Fibroblast of skin of left quadriceps (primary cell): ENCODE measurements around the gene GZF1.
"Not testable (repeated sequence)": the region's sequence is repeated elsewhere in the genome, so short reads cannot be mapped to it uniquely, and the experiment has no call there.

Source experiments
- DNase-seq, 2 experiments: peaks; one replicate each; pipeline ENCODE4 v3.0.0-alpha.2; 2013; ENCODE audit warnings: low read depth in 2 of 2

GZF1 gene

DNA sequence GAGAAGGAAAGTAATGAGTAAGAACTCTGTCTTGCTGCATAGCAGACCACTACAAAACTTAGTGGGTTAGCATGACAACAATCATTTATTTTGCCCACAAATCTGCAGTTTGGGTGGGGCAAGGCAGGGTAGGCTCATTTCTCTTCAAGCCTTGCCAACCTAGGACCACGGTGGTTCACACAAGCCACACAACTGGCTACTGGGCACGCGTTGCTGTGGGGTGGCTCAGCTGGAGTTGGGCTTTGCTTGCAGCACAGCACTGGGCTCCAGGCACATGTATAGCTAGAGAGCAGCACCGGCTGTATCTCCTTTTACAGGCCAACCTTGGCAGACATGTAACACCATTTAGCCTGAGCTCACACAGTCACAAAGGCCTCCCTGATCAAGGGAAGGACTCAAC, 16.0 kb upstream of the GZF1 start:
- DNase-seq = no peak

DNA sequence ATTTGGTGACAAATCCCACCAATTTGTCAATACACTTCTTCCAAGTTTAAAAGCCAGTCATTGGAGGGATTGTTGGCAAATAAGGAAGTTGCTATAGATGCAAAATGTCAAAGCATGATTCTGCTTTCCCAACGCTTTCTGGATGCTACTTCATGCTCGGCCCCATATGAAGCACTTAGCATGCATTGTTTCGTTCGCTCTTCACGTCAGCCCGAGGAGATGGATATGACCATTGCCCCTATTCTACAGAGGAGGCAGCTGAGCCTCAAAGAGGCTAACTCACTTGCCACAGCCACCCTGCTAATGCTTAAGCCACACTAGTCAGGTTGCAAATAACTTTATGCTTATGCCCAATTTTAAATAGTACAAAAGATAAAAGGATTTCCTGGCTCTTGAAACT, 14.2 kb upstream of the GZF1 start:
- DNase-seq = no peak

DNA sequence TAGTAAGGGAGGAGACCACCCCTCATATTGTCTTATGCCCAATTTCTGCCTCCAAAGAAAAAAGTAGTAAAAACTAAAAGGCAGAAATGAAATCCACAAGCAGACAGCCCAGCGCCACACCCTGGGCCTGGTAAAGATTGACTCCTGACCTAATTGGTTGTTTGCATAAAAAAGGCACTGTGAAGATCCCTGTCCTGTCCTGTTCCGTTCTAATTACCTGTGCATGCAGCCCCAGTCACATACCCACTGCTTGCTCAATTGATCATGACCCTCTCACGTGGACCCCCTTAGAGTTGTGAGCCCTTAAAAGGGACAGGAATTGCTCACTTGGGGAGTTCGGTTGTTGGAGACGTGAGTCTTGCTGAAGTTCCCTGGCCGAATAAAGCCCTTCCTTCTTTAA, 13.5 kb upstream of the GZF1 start:
- DNase-seq = not testable (repeated sequence)

DNA sequence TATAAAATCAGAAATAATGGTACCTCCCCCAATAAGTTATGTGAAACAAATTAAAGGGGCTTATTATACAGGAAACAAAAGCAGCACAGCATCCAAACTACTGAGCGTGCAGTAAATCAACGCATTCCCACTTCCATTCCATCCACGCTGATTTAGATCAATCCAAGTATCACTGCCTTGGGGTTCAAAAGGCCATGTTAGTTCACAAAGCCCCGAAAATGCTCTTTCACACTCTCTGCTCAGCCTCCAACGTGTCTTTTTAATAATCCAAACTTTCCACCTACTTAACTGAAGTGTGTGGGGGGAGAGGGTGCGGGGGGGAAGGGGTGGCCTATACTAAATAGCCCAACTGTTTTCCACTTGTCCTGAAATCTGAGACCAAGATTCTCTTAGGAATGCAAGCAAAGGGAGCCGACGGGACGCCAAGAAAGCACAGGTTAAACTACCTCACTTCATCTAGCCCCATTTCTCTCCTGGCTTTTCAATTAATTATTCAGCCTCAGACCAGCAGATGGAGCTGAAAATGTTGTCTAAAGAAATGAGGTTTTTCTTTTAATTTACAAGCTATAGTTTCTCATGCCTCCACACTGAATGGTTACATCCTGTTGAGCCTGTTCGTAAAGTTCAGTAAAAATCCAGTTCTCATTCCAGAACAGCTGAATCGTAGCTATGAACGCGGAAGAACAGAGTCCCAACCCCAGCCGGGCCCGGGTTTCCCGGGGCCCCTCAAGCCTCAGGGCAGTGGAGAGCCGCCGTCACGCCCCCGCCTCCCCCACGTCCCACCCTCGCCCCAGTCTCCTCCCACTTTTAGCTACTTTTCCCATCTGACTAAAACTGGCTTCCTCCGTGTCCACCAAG, 12.4 kb upstream of the GZF1 start:
- DNase-seq = peak in 1 of 2 experiments; percentile 41

DNA sequence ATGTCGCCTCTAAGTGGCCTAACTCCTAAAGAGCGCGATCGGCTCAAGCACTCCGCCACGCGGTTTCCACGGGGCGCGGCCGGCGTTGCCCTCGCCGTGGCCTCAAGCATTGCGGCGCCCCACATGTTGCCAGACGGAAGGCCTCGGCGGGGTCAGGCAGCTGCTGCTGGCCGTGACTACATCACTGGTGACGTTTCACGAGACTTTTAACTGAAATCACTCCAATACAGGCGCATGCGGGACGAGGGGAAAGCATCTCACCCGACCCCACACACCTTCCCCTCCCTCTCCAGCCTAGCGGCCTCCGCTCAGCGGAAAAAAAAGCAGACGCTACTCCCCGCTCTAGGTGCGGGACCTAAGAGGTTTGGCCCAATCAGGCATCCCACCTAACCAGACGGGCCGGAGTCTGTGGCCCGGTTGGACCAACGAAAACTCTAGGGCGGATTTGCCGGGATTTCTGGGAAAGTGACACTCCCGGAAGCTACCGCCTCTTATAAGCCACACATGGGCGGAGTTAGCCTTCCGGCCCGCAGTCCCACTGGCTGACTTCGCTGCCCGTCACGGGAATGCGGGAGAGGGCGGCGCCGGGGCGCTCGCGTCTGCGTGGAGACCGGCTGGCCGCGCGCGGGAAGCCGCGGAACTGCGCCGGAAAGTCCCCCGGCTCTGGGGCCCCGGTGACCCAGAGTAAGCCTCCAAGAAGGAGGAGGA, 11.6 kb upstream of the GZF1 start, which contains the start of gene NXT1:
Gene NXT1, plus strand, starts transcription at position 596 of the 708 bp plus-strand sequence. CDS start 3,251 bp downstream, outside the sequence.
- DNase-seq = peak; percentile 98

DNA sequence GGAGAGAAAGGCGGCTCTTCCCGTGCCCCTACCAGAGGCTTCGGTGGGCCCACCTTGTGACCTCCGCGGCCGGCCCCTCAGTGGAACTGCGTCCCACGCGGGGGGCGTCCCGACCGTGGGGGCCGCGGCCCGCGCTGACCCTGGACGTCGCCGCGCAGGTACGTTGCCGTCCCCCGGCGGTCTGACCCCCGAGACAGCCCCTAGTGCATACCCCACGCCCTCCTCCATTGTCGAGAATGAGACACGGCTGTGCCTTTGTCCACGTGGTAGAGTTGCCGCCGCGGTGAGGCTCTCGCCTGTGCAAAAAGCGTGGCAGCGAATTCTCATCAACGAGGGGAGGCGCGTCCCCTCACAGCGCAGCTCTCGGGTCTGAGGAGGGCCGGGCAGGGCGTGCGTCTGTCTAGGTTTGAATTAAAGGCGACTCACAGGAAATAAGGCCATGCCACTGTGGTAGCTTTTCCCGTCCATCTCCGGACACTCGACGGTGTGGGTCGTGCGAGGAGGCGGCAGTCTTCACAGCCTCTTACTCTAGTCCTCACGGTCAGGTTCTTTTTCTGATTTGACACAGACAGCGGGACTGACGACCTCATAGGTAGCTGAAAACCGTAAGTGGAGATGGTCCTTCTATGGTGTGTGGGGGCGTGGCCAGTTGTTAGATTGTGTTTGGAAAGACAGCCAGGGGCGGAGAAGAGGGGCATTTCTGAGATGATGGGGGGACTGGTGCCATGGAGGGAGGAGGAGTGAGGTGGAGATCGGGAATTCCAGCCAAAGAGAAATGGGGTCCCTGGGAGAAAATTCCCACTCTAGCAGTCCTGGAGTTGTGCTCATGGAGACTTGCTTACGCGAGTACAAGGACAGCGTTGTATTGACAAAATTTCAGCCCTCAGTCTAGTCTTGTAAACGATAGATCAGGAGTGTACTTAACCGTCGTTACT, 10.8 kb upstream of the GZF1 start:
- DNase-seq = no peak

DNA sequence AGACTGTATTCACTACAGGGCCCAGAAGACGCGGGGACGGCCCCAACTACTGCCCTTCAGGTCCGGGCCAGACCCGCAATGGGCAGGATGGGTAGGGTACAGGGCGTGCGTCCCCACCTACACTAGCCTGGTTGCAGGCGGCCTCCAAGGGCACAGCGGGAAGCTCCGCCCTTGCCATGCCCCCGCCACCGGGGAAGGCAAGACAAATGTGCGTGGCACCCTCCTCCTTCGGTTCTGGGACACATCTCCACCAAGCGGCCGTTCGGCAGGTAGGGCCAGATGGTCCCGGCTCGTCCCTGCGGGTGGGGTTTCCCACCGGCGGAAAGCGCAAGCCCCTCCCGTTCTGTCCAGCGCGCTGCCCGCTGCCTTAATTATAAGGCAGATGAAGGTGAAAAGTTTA, 5.8 kb upstream of the GZF1 start:
- DNase-seq = no peak

DNA sequence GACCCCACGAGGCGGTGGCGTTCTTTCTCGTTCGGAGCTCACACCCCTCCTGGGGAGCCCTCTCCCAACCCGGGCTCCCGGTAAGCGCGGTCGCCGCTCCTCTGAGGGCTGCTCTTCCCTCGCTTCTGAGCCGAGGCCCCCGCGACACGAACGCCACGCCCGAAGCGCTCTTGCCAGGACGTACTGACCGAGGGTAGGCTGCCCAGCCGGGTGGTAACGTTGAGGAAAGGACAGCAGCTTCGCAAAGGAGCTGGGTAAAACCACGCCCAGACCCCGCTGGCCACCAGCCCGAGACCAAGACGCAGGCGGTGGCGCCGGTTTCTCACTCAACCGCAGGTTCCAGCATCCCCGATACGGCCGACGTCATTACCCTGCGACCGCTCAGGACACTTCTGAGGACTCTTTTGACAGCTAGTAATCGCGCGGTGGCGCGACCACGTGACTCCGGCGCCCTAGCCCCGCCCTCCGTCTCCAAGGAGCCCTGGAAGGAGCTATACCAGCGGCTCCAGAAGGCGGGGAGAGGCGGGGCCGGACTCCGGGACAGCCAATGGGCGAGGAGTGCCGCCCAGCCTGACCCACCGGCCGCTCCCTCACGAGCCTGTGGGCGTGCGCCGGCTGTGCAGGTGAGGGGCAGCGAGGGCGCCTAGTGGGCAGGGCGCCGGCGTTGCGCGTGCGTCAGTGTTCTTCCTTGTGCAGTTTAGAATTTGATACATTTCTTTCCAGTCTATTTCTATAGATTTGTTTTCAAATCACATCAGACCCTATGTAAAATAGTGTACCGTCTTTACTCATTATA, 4.0 kb upstream of the GZF1 start:
- DNase-seq = peak; percentile 99

DNA sequence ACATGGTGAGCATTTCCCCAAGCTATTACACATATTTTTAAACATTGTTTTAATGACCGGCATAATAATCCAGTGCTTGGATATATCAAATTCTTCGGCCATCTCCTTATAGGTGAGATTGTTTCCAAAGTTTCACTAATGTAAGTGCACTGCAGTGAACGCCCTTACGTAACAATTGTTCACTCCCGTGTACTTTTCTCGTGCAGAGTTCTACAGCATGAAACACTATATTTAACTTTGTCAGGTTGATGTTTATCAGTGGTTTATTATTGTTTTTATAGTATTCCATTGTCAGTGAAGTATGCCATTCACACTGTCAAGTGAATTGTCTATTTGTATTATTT, 3.4 kb upstream of the GZF1 start:
- DNase-seq = no peak

DNA sequence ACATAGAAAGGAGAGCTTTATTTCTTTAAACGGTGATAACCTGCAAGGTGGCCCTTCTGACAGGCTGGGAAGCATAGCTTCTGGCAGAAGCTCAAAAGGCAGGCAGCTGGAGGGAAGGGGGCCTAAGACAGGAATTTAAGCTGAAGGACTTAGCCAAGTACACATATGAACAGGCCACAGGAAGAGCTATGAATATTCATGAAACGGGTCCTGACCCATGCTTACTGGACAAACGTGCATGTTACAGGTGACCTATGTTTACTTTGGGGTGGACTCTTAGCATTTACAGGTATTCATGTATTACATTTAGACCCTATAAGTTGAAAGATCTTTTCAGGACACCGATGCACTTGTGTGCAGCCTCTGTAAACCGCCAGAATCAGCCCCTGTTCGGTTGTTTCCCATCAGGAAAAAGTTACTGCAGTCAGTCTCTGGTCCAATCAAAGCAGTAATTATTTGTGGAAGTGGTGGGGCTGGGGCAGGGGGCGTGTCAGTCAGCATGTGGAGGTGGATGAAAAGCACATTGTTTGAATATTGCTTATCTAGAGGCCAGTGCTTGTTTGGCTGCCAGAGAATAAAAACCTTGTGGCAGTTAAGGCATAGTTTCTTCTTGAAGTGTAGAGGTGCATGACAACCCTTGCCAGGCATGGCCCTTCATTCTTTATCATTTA, 2.9 kb upstream of the GZF1 start:
- no peak for DNase-seq

DNA sequence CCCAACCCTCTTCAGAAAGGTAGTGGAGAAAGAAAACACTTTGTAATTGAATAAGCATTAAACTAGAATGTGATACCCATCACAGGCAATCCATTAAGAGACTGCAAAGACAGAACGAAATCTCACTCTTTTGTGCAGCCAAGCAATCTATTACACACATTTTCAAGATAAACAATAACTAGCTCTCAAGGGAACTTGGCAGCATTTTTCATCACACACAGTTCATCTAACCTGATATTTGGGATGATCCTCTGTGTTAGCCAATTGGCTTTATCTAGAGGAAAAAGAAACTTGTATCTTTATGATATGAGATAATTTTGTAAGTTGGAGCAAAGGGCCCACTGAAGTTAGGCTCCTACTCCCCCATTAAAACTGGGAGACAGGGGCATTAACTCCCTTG, 1.5 kb upstream of the GZF1 start:
- no peak for DNase-seq

DNA sequence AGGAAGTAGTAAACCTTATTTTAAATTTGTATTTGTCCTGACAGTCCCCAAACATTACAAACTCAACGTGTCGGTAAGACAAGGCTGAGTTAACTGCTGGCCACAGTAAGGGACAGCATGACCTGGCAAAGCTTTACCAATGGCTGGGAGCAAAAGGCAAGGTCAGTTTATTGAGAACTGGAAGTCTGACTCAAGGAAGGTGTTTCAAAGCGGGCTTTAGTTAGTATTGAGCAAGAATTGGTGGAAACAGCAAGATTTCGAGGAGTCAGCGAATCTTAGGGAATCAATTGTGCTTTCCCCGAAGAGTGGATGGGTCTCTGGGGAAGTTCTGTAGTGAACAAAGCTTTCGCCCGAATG, 885 bp upstream of the GZF1 start:
- no peak for DNase-seq

DNA sequence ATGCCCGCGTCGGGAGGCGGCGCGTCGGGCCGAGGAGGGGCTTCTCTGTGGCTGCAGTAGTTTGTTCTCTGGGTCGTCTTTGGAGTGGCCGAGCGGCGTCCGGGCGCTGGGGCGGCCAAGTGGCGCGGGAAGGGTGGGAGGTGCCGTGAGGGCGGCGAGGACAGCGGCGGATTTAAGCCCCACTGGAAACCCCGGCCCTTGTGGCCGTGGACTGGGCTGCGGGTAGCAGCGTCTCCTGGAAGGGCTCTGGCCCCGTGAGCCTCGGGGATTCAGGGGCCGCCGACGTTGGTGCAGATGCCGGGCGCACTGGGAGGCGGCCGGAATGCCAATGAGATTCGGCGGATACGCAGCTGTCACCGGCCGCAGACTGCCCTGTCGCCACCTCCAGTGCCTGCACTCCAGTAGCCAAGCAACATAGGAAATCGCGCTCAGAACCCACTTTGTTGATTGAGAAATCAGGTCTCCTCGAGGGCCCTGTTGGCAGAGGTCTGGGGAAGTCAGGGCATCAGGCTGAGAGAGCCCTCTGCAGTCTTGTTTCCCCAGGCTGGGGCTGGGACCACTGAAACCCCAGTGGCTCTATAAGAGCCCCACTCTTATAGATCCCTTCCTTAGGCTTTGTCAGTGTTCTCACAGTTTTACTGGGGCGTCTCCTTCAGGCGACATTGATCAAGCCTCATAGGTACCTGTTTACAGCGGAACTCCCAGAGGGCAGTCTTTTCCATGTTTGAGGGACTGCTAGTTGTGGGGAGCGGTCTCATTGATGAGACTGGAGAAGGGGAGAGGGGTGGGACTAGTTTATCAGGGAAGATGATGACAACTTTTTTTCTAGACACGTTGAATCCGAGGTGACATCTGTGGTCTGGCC, 642 bp downstream of the GZF1 start:
- no peak for DNase-seq

DNA sequence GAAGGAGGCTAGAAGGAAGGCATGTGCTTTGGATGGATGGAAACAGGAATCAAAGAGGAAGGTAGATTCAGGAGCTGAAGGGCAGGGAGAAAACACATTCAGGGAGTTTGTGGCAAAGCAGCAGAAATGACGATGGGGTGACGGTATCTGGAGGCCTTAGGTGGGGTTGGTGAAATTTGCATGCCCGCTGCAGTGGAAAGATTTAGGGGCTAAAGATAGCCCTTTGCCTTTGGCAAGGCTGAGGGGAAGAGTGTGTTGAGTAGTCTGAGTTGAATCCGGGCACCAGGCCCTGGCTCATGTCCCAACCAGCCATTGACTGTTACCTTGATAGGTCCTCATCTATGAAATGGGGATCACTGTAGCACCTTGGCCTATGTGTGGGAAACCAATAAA, 1.3 kb downstream of the GZF1 start:
- DNase-seq = no peak

DNA sequence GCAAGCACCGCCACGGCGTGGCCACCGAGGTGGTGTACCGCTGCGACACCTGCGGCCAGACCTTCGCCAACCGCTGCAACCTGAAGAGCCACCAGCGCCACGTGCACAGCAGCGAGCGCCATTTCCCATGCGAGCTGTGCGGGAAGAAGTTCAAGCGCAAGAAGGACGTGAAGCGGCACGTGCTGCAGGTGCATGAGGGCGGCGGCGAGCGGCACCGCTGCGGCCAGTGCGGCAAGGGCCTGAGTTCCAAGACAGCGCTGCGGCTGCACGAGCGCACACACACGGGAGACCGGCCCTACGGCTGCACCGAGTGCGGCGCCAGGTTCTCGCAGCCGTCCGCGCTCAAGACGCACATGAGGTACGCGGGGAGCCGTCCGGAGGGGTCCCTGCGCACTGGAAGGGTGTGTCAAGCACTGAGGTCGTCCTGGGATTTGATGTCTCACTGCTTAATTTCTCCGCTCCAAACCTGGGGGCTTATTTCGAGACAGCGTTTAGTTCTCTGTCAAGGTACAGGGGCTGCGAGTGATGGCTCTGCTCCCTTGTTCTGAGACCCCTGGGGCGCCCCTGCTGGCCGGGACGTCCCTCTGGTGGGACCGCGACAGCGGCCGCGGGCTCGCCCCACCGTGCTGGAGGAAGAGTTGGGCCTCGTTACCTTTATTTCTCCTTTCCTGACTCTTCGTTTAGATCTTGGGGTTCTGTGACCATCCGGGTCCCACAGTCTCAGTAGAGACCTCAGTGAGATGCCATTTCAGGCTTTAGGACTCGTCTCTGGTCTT, 3.6 kb downstream of the GZF1 start:
- DNase-seq = no peak

DNA sequence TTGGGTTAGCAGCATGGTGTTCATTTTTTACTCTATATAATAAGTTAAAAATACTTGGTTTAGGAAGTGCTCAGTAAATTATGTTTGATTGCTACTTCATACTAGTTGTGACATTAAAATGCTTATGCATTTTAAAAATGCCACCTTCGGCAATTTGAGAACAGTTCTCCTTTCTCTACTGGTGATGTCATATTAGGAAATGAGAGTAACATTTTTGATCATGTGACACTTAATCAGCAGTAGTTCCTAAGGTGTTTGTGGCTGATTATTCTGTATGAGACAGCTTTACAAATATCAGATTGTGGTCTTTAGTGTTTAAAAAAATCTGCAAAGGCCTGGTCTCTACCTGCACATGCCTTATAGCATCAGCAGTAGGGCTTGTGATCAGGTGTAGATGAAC, 4.4 kb downstream of the GZF1 start:
- DNase-seq = no peak

DNA sequence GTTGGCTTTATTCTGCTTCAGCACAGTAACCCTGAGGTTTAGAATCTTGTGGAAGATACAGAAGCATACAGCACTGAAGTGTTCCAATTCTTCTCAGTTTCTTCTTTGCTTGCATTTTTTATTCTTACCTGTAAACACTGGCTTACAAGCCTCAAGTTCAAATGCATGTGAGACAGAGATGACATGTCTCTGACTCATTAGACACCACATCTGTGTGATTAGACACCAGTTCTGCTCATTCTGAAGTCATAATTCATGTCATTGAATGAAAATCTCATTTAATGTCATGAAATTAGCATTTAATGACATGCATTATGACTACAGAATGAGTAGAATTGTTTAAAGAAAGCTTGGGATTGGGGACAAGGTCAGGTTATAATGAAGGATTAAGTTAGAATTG, 5.8 kb downstream of the GZF1 start:
- no peak for DNase-seq

DNA sequence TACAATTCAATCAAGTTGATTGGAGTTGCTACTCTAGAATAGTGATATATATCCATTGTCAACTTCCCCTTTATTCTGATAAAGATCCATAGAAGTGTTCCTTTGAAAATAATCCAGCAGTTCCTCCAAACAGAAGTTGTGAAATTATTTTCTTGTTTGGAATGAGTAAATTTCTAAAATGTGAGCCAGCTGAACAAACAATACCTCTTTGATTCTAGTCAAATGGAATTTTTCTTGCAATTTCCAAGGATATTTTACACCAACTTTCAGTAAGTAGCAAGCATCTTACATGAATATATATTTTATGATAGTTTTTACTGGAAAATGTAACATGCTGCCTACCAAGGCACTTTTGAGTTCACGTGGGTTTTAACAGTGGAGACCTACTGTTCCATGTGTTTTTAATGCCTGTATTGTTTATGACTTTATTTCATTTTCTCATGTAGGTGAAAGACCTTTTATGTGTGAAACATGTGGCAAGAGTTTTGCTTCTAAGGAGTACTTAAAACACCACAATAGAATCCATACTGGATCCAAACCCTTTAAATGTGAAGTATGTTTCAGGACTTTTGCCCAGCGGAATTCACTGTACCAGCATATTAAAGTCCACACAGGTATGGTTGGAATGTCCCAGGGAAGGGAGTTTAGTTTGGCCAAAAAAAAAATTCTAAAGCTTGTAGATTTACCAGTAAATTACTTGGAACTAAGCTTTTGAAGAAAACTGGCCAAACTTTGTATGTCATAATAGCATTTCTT, 6.5 kb downstream of the GZF1 start:
- no peak for DNase-seq
